Upper lobe of left lung (tissue), 4 donors: ENCODE measurements around the gene PSMG4.

Source experiments
- CTCF ChIP-seq, 6 experiments: fragments of 450-650 bp in 4 of 6; fragments of 200-600 bp in 2 of 6; sonication (generic) in 2 of 6; IDR thresholded peaks; one replicate each; pipeline ENCODE4 v1.5.1; 2016 to 2019; ENCODE audit warnings: antibody characterized with exemption in 6 of 6
- EP300 ChIP-seq, 4 donors: sonication (generic); formaldehyde crosslinking; IDR thresholded peaks; one replicate each; pipeline ENCODE4 v1.5.1; 2017; ENCODE audit warnings: antibody characterized with exemption in 4 of 4, control low read depth in 2 of 4

- TF ChIP-seq CTCF (IDR thresholded peaks at IDR 0.05) (no peak), EP300 (IDR thresholded peaks at IDR 0.05) (no peak)
Observed at GRCh38 chr6:3289664-3290055, 30.9 kb downstream of the PSMG4 start.
